Cardiac fibroblast (primary cell): Measurements from ENCODE around the gene ABCG1.
A peak's percentile ranks its signal among the peaks of the same experiment; 100 is the strongest.

ENCODE experiments used
- DNase-seq, 2 donors: peaks; one replicate each; pipeline versions ENCODE4 v3.0.0 to v3.0.0-alpha.2; 2010; ENCODE audit warnings: low read depth in 2 of 2
- H3K4me3 ChIP-seq, 2 donors: replicated peaks in 1 of 2; 1 replicate in 1 of 2; 2 replicates in 1 of 2; pipeline ENCODE4 v1.5.1; 2011; ENCODE audit warnings: low read depth in 2 of 2, low read length in 2 of 2, mild to moderate bottlenecking in 2 of 2, moderate library complexity in 1 of 2
- TF ChIP-seq, protein P1 (sequence below): IDR thresholded peaks from one replicate; pipeline ENCODE4 v1.5.1; 2011; ENCODE audit warnings: low read depth, mild to moderate bottlenecking, low read length, inconsistent platforms

The ABCG1 gene

DNA sequence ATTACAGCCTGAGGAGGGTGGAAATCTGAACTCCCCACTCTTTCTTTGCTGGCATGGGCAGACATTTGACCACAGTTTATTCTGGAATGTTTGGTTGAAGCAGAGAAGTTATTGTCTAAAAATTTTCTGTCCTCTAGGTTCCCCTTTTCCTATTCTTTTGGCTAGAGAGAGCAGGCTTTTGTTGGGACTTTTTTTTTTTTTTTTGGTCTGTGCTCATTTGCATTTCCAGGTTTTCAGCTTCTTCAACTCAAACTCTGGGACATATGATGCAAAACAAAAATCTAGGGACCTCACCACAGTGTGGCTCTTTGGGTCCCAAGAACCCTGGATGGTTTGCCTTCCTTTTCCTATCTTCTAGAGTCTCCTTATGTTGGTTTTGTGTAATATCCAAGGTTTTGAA is 10.9 kb upstream of the ABCG1 start:
- DNase-seq, result no peak
- TF ChIP-seq, protein P1, sequence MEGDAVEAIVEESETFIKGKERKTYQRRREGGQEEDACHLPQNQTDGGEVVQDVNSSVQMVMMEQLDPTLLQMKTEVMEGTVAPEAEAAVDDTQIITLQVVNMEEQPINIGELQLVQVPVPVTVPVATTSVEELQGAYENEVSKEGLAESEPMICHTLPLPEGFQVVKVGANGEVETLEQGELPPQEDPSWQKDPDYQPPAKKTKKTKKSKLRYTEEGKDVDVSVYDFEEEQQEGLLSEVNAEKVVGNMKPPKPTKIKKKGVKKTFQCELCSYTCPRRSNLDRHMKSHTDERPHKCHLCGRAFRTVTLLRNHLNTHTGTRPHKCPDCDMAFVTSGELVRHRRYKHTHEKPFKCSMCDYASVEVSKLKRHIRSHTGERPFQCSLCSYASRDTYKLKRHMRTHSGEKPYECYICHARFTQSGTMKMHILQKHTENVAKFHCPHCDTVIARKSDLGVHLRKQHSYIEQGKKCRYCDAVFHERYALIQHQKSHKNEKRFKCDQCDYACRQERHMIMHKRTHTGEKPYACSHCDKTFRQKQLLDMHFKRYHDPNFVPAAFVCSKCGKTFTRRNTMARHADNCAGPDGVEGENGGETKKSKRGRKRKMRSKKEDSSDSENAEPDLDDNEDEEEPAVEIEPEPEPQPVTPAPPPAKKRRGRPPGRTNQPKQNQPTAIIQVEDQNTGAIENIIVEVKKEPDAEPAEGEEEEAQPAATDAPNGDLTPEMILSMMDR, result no peak

DNA sequence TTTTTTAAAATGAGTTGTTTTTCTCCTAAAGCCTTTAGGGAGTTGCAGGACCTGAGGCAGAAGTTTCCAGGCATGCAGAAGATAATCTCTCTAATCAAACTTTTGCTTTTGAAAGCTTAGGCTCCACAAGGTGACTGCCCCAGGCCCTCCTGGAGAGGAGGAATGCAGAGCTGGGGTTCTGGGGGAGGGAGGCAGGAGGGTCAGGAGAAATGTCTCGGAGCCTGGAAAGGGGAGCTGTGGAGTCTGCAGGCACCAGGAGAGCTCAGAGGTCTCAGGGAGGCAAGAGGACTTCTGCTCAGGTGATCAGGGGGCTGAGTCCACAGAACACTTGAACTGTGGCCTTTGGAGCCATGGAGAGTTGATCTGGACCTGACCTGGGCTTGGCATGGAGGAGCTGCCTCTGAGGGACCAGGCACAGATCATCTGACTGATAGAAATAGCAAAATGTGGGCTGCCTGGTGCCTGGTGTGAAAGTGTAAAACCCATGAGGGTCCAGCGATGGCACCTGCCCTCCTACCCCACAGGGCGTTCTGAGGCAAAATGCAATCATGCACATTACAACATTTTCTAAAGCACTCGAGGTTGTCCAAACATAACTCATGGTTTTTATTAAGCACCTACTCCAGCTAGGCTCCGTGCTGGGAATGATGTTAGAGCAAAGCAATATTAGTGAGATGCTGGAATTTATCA is 10.0 kb upstream of the ABCG1 start:
- TF ChIP-seq, protein P1, result no peak
- no peak overlapping the region for H3K4me3 ChIP-seq
- no peak for DNase-seq

More for the DNA sequence above, 10.9 kb upstream of the ABCG1 start:
- no peak overlapping the region for H3K4me3 ChIP-seq

DNA sequence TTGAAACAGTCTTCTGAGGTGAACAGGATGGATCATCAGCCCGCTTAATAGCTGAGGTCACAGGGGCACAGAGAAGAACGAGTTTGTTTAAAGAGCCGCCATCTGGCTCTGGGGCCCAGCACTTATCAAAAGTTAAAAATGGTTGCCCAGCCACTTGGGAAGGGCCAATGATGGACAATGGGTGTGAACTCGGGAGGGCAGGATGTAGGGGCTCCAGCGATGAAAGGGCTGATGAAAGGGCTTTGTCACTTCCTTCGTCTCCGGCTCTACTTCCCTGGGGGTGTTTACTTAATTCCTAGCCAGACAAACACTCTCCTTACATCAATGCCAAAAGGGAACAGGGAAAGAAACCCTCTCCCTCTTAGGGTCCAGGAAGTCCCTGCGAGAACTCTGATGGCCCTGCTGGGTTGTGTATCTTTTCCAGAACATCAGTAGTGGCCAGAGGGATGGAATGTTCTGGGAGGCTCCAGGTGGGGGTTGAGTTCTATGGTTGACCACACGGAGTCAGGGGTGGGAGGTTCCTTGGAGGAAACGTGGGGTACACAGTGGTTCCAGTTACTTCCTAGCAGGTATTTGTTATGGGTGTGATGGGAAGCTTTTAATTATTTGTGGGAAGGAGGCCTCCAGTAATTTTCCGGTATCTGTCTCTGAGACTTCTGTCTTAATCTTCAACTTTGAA is 9.0 kb upstream of the ABCG1 start:
- no peak overlapping the region for H3K4me3 ChIP-seq
- DNase-seq, result peak in 1 of 2 donors; percentile 14
- TF ChIP-seq, protein P1, result no peak

DNA sequence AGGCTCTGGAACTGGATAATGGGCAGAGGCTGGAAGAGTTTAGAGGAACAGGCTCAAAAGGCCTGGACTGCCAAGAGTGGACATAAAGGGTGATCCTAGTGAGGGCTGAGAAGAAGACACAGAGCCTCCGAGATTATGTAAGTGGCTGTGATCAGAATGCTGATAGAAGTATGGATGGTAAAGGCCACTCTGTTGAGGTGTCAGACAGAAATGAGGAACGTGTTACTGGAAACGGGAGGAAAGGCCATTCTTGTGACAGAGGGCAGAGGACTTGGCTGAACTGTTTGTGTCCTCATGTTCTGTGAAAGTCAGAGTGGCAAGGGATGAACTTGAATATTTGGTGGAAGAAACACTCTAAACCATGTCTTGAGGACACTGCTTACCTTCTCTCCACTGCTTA is 6.7 kb upstream of the ABCG1 start:
- TF ChIP-seq, protein P1, result no peak
- no peak for DNase-seq
- no peak overlapping the region for H3K4me3 ChIP-seq

DNA sequence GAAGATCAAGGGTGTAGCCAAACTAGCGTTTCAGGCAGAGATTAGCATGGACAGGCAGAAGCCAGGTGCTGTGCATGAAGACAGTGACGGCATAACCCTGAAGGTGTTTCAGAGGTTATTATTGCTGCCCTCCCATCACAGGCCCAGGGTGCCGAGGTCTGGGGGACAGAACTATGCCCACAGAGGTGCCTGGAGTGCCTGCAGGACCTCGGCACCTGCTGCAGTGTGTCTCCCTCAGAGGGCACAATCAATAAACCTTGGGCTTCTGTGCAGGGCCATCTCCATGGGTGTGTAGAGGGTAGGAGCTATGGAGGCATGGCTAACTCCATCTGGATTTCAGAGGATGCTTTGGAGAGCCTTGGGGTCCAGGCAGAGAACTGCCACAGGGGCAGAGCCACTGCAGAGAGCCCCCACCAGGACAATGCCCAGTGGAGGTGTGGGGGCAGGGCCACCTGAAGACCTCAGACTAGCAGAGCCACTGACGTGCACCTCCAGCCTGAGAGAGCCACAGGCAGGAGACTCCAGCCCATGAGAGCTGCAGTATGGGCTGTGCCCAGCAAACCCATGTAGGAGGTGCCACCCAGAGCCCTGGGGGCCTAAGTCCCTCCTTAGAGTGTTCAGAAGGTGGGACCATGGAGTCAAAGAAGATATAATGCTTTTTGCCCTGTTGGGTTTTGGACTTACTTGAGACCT is 5.7 kb upstream of the ABCG1 start:
- TF ChIP-seq, protein P1, result no peak
- H3K4me3 ChIP-seq, result no peak overlapping the region
- DNase-seq, result no peak

DNA sequence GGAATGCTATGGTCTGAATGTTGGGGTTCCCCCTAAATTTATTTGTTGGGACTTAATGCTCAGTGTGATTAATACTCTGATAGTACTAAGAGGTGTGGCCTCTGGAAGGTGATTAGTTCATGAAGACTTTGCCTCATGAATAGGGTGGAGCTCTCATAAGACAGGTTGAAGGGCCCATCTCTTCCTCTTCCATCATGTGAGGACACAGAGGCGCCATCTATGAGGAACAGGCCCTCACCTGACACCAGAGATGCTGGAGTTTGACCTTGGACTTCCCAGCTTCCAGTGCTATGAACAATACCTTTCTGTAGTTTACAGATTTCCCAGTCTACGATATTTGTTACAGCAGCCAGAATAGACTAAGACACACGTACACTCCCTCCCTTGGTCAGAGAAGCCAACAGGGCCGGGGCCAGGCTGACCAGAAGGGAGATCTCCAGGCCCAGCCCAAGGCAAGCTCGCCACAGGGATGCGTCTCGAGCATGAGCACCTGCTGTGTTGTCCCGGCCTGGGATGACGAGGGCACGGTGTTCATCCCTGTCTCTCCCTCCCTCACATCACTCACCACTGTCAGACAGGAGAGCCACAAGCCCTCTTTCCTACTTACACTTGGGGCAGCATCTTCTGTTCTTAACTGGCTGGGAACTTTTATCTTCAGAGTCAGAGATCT is 4.7 kb upstream of the ABCG1 start:
- no peak for DNase-seq
- TF ChIP-seq, protein P1, result no peak
- H3K4me3 ChIP-seq, result no peak overlapping the region
